D721Med (cell line): ENCODE measurements around the gene HPF1.

Experiments used
- DNase-seq: peaks from one replicate; pipeline ENCODE4 v3.0.0; 2011; ENCODE audit warnings: low spot score; ENCODE audit not compliant: insufficient read length
- FAIRE-seq: peaks from 2 replicates; lab custom pipeline; 2011; peaks lifted over from hg19 to GRCh38; lab: Jason Lieb, UNC
- CTCF ChIP-seq: IDR thresholded peaks from 2 replicates; pipeline ENCODE4 v1.5.1; 2012; ENCODE audit warnings: mild to moderate bottlenecking, control low read depth; ENCODE audit not compliant: insufficient read depth; ENCODE audit errors: missing control alignments

Gene HPF1

DNA sequence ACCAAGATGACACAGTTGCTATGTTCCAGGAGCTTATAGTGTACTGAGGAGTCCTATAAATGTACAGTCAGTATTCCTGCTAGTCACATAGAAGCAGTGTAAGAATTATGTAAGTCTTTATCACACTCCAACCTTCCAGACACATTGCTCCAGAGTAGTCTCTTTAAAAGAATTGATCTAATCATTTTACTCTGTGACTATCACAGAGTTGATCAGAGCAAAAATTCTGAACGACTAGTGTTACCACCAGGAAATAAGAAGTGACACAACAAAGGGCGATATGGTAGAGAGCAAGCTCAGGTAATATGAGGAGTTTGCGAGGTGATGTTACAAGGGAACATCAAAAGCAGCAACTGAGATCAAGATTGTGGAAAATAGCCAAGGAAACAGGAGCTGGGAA, 9.0 kb upstream of the HPF1 start:
- FAIRE-seq: no peak
- no peak for TF ChIP-seq CTCF
- DNase-seq: no peak

- DNase-seq: no peak
- FAIRE-seq: no peak
- no peak for TF ChIP-seq CTCF
Observed at GRCh38 chr4:169765835-169766234, 8.1 kb upstream of the HPF1 start.

- DNase-seq: no peak
- FAIRE-seq: no peak
- TF ChIP-seq CTCF: no peak
Observed at GRCh38 chr4:169761846-169762245, 4.1 kb upstream of the HPF1 start.

DNA sequence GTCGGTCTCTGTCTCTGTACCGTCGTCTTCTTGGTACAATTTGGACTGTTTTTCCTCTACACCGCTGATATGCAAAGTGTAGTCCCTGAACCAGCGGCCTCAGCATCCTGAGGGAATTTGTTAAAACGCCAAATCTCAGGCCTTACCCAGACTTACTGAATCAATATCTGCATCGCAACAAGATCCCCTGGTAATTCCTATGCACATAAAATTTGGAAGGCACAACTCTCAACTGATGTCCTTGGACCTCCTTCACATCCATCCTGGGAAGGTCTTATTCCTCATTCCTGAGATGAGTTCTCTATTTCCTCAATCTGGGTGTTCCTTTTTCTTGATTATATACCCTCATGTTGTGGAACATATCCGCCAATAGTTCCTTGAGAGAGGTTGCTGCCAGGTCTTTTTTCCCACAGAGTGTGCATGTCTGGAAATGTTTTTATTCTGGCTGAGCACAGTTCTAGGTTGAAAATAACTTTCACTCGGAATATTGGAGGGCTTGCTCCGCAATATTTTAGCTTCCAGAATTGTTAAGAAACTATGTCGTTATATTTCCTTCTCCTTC, 738 bp upstream of the HPF1 start:
- no peak for TF ChIP-seq CTCF
- DNase-seq: no peak
- no peak for FAIRE-seq

DNA sequence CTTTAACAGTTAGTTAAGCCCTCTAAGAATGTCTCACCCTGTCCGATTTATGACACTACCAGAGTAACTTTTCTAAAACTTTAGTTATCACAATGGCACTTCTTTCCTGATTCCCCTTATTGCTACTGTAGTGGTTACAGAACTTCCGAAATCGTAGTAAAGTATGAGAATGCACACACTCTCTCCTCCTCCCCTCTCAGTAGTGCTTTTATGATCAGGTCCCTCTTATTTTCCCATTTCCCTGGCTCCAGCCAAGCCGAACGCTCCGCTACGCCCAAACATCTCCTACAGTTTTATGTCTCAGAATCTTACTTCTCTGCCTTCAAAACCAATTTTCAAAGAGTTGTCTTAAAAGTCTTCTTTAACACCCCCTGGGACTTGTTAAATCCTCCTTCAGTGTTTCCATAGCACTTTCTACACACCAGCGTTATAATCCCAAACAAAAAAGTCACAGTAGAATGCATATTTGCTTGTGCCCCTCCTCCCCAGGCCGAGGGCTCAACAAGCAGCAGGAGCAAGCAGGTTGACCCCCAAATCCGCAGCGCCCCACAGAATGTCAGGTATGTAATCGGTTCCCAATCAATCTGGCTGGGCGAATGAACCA, 671 bp downstream of the HPF1 start:
- no peak for TF ChIP-seq CTCF
- DNase-seq (no peak), FAIRE-seq (no peak)

GRCh38 chr4:169745291-169745690, 12.5 kb downstream of the HPF1 start:
- DNase-seq (no peak), FAIRE-seq (peak; percentile 55)
- no peak for TF ChIP-seq CTCF

GRCh38 chr4:169744601-169745000, 13.1 kb downstream of the HPF1 start:
- DNase-seq (no peak), FAIRE-seq (no peak)
- no peak for TF ChIP-seq CTCF
